Activated naive CD4-positive, alpha-beta T cell treated with anti-CD3 and anti-CD28 coated beads, Interleukin-2, amount 50 U/mL, for 24 hours (primary cell): ENCODE data around the gene RHBDD2.
"Not testable (repeated sequence)": the region's sequence is repeated elsewhere in the genome, so short reads cannot be mapped to it uniquely, and the experiment has no call there.

Experiments used
- H3K27ac Mint-ChIP-seq: one replicate; pipeline ENCODE4 v1.8.0; 2021; ENCODE audit warnings: mild to moderate bottlenecking, mixed read lengths
- H3K27me3 Mint-ChIP-seq: one replicate; pipeline ENCODE4 v1.8.0; 2021; ENCODE audit warnings: mixed read lengths
- H3K36me3 Mint-ChIP-seq: one replicate; pipeline ENCODE4 v1.8.0; 2021; ENCODE audit warnings: mixed read lengths
- H3K4me1 Mint-ChIP-seq: one replicate; pipeline ENCODE4 v1.8.0; 2021; ENCODE audit warnings: mixed read lengths
- H3K4me3 Mint-ChIP-seq: one replicate; pipeline ENCODE4 v1.8.0; 2021; ENCODE audit warnings: mild to moderate bottlenecking, mixed read lengths
- H3K9me3 Mint-ChIP-seq: one replicate; pipeline ENCODE4 v1.8.0; 2021; ENCODE audit warnings: mixed read lengths

RHBDD2 gene

DNA sequence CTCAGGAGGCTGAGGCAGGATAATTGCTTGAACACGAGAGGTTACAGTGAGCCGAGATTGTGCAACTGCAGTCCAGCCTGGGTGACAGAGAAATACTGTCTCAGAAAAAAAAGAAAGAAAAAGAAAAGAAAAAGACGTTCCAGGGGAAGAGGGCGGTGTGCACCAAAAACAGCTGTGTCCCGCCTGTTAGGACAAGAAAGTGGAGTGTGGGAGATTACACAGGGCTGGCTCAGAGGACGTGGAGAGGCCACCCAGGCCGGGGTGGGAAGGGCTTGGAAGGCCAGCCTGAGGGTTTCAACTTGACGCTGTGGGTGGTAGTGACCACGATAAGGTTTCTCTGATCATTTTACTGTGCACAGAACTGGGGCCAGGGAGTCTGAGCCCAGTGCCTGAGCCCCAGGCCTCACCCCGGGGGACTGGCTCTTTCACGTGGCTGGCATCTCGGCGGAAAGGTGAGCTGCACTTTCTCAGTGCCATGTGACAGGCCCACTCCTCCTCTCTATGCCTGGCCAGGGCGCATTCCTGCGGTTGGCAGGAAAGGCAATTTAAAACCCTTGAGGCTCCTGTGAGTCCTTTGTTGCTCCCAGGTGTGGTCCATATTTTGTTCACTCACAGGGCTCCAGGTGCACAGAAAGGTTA lies 13.9 kb downstream of the RHBDD2 start:
- Mint-ChIP-seq H3K4me1 (peaks cover 7% of the 10 kb centered on the region), H3K9me3 (no peaks in the 10 kb centered on the region), H3K4me3 (no peak overlapping the region), H3K27ac (no peak overlapping the region), H3K36me3 (peaks cover 2% of the 10 kb centered on the region), H3K27me3 (no peaks in the 10 kb centered on the region)

DNA sequence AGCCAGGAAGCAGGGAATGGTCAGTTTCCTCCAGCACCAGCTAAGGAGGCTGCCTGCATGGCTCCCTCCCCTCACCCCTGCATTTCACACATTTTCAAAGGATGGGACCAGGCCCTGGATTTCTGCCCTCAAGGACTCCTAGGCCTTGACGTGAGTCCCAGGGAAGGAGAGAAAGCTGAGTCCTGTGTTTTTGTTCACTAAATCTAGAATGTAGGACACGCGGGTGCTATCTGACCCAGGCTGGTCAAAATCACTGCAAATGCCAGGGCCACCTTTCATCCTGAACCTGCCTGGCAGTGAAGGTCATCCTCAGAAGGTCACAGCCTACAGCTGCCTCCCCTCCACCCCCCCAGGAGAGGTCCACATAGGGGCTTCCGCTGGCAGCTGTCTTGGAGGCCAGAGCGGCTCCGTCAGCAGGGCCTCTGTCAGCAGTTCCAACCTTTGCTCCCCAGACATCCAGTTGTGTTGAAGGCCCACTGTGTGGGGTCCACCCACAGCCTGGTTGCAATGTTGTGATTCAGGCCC lies 18.0 kb downstream of the RHBDD2 start:
- H3K27me3 Mint-ChIP-seq = no peaks in the 10 kb centered on the region
- no peaks in the 10 kb centered on the region for H3K36me3 Mint-ChIP-seq
- no peak overlapping the region for H3K4me3 Mint-ChIP-seq
- H3K27ac Mint-ChIP-seq = no peak overlapping the region
- H3K9me3 Mint-ChIP-seq = no peaks in the 10 kb centered on the region
- H3K4me1 Mint-ChIP-seq = no peaks in the 10 kb centered on the region

GRCh38 chr7:75900617-75901315 lies 21.9 kb downstream of the RHBDD2 start:
- no peaks in the 10 kb centered on the region for H3K9me3 Mint-ChIP-seq
- no peak overlapping the region for H3K4me3 Mint-ChIP-seq
- no peaks in the 10 kb centered on the region for H3K4me1 Mint-ChIP-seq
- no peak overlapping the region for H3K27ac Mint-ChIP-seq
- H3K27me3 Mint-ChIP-seq = no peaks in the 10 kb centered on the region
- H3K36me3 Mint-ChIP-seq = no peaks in the 10 kb centered on the region

DNA sequence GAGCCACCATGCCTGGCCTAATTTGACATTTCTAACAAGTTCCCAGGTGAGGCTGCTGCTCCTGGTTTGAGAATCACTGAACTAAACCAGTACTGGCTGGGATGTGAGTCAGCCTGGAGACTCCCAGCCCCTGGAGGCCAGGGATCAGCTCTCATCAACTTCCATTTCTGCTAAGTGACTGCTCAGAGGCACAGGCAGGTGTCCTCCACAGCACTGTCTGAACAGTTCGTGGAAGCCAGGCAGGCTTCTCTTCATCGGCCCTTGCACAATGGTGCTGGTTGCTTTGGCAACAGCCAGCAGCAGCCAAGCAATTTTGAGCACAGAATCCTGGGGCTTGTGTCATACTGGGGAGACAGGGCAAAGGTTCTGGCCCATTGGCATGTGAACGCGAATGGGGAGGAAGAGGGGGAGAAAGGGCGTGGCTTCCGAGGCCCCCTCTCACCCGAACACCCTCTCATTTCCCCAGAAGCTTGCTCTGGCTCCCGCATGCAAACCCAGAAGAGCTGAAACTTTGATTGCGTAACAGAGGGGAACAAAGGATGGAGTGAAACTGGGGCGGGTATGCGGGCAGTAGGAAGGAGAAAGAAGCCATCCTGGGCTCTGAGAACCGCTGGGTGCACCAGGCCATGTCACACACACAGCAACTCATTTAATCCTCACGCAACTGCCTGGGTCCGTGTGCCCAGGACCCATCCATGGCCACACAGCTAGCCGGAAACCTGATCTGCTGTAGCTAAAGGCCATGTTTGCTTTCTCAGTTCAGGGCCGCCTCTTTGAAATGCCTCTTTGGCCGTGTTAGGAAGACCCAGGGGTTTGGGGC lies 27.2 kb downstream of the RHBDD2 start:
- Mint-ChIP-seq H3K27me3 (no peaks in the 10 kb centered on the region), H3K4me3 (no peak overlapping the region), H3K36me3 (no peaks in the 10 kb centered on the region), H3K4me1 (no peaks in the 10 kb centered on the region), H3K9me3 (no peaks in the 10 kb centered on the region), H3K27ac (no peak overlapping the region)

GRCh38 chr7:75906991-75907667 lies 28.3 kb downstream of the RHBDD2 start:
- H3K4me3 Mint-ChIP-seq = no peak overlapping the region
- H3K4me1 Mint-ChIP-seq = no peaks in the 10 kb centered on the region
- H3K36me3 Mint-ChIP-seq = no peaks in the 10 kb centered on the region
- H3K27me3 Mint-ChIP-seq = no peaks in the 10 kb centered on the region
- H3K27ac Mint-ChIP-seq = no peak overlapping the region
- no peaks in the 10 kb centered on the region for H3K9me3 Mint-ChIP-seq

- H3K36me3 Mint-ChIP-seq, H3K4me1 Mint-ChIP-seq, H3K4me3 Mint-ChIP-seq, H3K9me3 Mint-ChIP-seq, H3K27me3 Mint-ChIP-seq, H3K27ac Mint-ChIP-seq: not testable (repeated sequence)
Observed at GRCh38 chr7:75907668-75908039, 28.8 kb downstream of the RHBDD2 start.

- Mint-ChIP-seq H3K27me3 (no peaks in the 10 kb centered on the region), H3K27ac (peak overlapping the region; percentile 68), H3K4me3 (no peak overlapping the region), H3K36me3 (no peaks in the 10 kb centered on the region), H3K9me3 (no peaks in the 10 kb centered on the region), H3K4me1 (peaks cover 11% of the 10 kb centered on the region)
Observed at GRCh38 chr7:75909521-75910132, 30.8 kb downstream of the RHBDD2 start.

DNA sequence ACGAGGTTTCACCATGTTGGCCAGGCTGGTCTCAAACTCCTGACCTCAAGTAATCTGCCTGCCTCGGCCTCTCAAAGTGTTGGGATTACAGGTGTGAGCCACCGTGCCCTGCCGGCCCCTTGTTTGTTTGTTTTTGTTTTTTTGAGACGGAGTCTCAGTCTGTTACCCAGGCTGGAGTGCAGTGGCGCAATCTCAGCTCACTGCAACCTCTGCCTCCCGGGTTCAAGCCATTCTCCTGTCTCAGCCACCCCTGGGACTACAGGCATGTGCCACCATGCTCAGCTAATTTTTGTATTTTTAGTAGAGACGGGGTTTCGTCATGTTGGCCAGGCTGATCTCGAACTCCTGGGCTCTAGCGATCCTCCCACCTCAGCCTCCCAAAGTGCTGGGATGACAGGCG lies 32.4 kb downstream of the RHBDD2 start:
- not testable (repeated sequence) for H3K9me3 Mint-ChIP-seq, H3K27me3 Mint-ChIP-seq, H3K36me3 Mint-ChIP-seq, H3K27ac Mint-ChIP-seq, H3K4me3 Mint-ChIP-seq
- peaks cover 17% of the 10 kb centered on the region for H3K4me1 Mint-ChIP-seq

GRCh38 chr7:75913437-75913836 lies 34.6 kb downstream of the RHBDD2 start:
- Mint-ChIP-seq H3K4me1 (peaks cover 25% of the 10 kb centered on the region), H3K4me3 (peak overlapping the region; percentile 94), H3K36me3 (no peaks in the 10 kb centered on the region), H3K27ac (no peak overlapping the region), H3K9me3 (no peaks in the 10 kb centered on the region), H3K27me3 (no peaks in the 10 kb centered on the region)

DNA sequence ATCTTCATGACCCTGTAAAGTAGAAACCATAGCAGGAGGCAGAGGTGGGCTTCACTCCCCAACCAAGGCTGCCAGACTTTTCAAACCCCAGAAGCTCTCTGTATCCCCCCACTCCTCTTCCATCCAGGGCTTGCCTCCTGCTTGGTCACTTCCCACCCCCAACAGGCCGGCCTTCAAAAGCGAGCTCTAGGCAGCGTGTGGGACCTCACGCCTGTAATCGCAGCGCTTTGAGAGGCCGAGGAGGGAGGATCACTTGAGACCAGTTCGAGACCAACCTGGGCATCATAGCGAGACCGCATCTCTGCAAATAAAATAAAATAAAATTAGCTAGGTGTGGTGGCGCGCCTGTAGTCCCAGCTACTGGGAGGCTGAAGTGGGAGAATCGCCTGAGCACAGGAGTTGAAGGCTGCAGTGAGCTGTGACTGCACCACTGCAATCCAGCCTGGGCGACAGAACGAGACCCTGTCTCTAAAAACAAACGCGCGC lies 35.4 kb downstream of the RHBDD2 start:
- Mint-ChIP-seq H3K4me1 (peaks cover 33% of the 10 kb centered on the region), H3K36me3 (peaks cover 2% of the 10 kb centered on the region), H3K27ac (peak overlapping the region; percentile 81), H3K27me3 (no peaks in the 10 kb centered on the region), H3K9me3 (no peaks in the 10 kb centered on the region), H3K4me3 (peak overlapping the region; percentile 94)

GRCh38 chr7:75914655-75915415 lies 36.0 kb downstream of the RHBDD2 start, which contains the start of gene POR:
Gene POR (plus strand): TSS chr7:75915155. CDS start chr7:75954002, 38,847 bp downstream.
- H3K4me1 Mint-ChIP-seq = peaks cover 39% of the 10 kb centered on the region
- H3K4me3 Mint-ChIP-seq = peak within 1 kb of the TSS; percentile 94
- peaks cover 2% of the 10 kb centered on the region for H3K36me3 Mint-ChIP-seq
- H3K9me3 Mint-ChIP-seq = no peaks in the 10 kb centered on the region
- H3K27me3 Mint-ChIP-seq = no peaks in the 10 kb centered on the region
- H3K27ac Mint-ChIP-seq = peak within 1 kb of the TSS; percentile 81

GRCh38 chr7:75915416-75916156 lies 36.8 kb downstream of the RHBDD2 start:
- Mint-ChIP-seq H3K27me3 (no peaks in the 10 kb centered on the region), H3K4me1 (peaks cover 44% of the 10 kb centered on the region), H3K9me3 (no peaks in the 10 kb centered on the region), H3K36me3 (peaks cover 2% of the 10 kb centered on the region), H3K27ac (peak overlapping the region; percentile 77), H3K4me3 (peak overlapping the region; percentile 94)

GRCh38 chr7:75916259-75916658 lies 37.4 kb downstream of the RHBDD2 start:
- Mint-ChIP-seq H3K4me3 (peak overlapping the region; percentile 94), H3K36me3 (peaks cover 2% of the 10 kb centered on the region), H3K27me3 (no peaks in the 10 kb centered on the region), H3K4me1 (peaks cover 49% of the 10 kb centered on the region), H3K9me3 (no peaks in the 10 kb centered on the region), H3K27ac (no peak overlapping the region)
